ENCODE results near the gene MAP3K7CL.

DNA sequence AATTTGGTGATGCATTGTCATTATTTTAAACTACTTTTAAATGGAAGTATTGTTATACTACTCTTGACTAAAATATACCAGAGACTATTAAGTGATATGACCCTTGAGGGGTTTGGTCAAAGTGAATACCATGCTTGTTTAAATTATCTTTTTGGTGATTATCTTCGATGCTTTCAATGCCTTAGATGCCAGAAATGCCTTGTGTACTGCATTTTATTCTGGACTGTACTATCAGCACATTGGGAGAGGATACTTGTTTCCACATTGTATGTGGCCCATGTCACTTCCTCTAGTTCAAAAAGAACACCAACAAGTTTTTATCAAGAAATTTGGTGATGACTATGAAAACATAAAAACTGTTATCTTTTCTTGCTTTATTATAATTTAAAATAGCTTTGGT, 16.3 kb downstream of the MAP3K7CL start:
- no peak for TF ChIP-seq EGR1 (IDR thresholded peaks at IDR 0.05)
- no peak for TF ChIP-seq TCF12 (IDR thresholded peaks at IDR 0.05; ENCODE audit: low read depth)
- TF ChIP-seq TAF1 (IDR thresholded peaks at IDR 0.05; ENCODE audit: low read depth) = no peak
- no peak for TF ChIP-seq ZBTB7A (IDR thresholded peaks at IDR 0.05; ENCODE audit: low read depth)
- TF ChIP-seq YY1 (IDR thresholded peaks at IDR 0.05; ENCODE audit: low read depth) = no peak

All from Ishikawa (cell line).